ENCODE results near the gene VWCE.

VWCE gene

GRCh38 chr11:61294717-61295595, at the start of gene VWCE:
TSS of gene VWCE (minus strand) at chr11:61295316. CDS start at chr11:61295037, 279 bp downstream.
- no peak for DNase-seq (ENCODE audit: low read depth)

GRCh38 chr11:61343792-61344745, 49.0 kb upstream of the VWCE start:
- DNase-seq (ENCODE audit: low read depth): no peak

GRCh38 chr11:61342207-61342803, 47.2 kb upstream of the VWCE start:
- no peak for DNase-seq (ENCODE audit: low read depth)

DNA sequence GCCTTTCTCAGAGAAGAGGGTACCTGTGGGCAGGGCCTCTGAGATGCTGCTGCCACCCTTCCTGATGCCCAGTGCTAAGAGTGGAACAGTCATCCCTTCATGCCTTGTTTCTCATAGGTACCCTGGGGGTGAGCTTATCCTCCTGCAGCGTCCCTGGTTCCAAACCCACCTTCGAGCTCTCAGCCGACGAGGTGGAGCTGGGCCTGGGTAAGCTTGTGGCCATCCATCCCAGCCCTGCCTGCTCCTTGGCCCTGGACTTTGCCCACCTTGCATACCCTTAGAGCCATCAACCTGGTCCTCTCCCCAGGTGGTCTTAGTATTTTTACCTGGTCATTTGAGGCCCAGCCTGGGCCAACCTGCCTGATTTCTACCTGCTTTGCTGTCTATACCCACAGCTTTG, 46.6 kb upstream of the VWCE start:
- no peak for DNase-seq (ENCODE audit: low read depth)

DNA sequence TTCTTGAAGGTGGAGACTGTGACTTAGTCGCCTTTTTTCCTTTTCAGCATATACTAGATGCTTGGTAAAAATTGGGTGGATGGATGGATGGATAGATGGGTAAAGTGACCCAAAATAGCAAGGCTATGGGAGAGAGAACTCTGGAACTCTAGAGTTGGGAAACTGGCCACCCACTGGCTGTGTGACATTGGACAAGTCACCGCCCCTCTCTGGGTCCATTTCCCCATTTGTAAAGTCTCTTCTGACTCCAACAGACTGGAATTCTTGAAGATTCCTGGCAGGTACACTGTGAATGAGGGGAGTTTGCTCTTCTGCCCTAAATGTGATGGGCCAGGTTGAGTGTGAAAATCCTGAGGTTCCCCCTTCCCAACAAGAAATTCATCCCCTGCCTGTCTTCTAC, 45.9 kb upstream of the VWCE start:
- DNase-seq (ENCODE audit: low read depth): no peak

- DNase-seq (ENCODE audit: low read depth): no peak
Observed at GRCh38 chr11:61339490-61339878, 44.4 kb upstream of the VWCE start.

DNA sequence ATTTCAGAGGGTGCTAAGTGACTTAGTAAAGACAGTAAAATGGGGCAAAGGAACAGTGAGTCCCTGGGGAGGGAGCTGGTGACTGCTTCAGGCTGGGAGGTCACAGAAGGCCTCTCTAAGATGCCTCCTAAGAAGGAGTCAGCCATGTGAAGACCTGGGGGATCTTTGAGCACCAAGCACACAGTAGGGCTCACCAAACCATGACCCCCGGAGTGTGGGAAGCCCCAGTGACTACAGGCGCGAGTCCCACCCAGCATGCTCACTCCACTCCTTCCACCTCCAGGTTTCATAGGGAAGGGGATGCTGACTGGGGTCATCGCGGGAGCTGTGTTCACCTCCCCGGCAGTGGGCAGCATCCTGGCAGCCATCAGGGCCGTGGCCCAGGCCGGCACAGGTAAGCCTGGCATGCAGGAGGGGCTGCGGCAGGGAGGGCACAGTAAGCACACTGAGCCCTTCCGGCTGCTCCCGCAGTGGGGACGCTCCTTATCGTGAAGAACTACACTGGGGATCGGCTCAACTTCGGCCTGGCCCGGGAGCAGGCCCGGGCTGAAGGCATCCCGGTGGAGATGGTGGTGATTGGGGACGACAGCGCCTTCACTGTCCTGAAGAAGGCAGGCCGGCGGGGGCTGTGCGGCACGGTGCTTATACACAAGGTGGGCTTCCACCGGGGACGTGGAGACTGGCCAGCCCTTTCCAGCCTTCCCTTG, 43.8 kb upstream of the VWCE start:
- DNase-seq (ENCODE audit: low read depth): no peak

- no peak for DNase-seq (ENCODE audit: low read depth)
Observed at GRCh38 chr11:61337706-61338470, 42.8 kb upstream of the VWCE start.

DNA sequence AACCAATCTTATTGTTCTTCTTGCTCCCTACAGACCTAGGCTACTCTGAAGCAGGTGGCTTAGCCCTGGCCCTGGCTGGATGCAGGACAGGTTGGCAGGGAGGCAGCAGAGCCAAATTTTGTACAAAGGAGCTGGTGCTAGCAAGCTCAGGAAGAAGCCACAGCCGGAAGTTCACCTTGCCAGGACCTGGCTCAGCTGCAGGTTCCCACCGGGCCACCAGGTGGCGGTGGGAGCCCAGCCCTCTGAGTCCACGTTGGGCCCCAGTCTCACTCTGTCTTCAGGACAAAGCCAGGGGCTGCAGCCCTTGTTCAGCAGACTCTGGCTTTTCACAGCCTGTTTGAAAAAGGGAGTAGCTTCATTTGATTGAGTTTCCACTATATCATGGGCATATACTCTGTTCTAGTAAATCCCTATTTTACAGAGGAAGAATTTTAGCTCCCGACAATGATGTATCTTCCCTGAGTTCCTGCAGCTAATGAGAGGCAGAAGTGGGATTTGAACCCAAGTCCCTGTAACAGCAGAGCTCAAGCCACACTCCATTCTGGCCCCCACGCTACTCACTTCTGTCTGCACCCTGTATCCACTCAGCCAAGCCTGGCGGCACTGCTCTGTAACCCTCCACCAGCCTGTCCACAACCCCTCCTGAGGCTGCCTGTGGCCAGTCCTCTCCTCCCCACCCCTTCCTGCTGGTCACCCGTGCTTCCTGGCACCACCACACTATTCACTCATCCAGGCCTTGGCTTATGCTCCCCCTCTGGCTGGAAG, 41.2 kb upstream of the VWCE start:
- peak; percentile 37 for DNase-seq (ENCODE audit: low read depth)

DNA sequence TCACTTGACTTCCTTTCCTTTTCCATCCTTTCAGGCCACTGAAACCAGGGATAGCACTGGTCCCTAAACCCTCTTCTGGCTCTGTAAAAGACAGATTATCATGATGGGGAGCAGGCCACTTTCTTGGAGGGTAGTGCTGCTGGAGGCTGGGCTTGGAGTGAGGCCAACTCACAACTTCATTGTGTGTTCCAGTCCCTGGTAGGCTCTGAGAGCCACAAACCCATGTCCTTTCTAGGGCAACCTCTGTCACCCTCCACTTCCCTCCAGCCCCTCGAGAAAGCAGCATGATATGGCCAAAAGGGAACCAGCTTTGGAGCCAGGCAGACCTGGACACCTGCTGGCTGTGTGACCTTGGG, 40.2 kb upstream of the VWCE start:
- no peak for DNase-seq (ENCODE audit: low read depth)

- no peak for DNase-seq (ENCODE audit: low read depth)
Observed at GRCh38 chr11:61334434-61335354, 39.6 kb upstream of the VWCE start.

- DNase-seq (ENCODE audit: low read depth): no peak
Observed at GRCh38 chr11:61333550-61334433, 38.7 kb upstream of the VWCE start.

DNA sequence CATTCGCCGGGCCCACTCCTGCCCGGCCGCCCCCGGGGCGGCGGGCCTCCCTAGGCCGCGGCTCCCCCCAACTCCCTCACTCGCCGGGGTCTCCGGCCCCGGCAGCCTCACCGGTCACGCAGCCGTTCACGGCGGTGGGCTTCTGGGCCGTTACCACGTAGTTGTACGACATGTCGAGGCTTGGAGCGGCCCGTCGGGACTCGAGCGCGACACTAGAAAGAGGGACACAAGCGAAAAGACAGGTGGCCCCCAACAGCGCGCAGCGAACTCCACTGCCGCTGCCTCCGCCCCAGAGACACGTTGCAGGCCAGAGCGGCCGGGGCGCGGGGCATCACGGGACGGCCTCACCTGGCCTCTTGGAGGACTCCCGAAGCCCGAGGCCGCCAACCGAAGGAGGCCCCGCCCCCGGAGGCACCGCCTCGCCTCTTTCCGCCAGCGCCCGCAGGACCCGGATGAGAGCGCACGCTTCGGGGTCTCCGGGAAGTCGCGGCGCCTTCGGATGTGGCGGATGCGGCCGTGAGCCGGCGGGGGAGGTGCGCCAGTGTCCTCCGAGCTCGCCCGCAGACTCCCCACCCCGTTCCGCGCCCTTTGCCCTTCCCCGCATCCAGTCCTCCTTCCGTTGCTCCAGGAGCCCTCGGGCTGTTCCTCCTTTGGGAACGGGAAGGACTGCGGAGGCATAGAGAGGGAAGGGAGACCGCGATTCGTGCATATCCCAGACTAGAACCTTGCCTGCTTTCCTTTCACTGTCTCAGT, 37.9 kb upstream of the VWCE start, which contains the start of the genes DDB1 and TKFC:
DDB1 (minus strand) TSS at position 309 of the 753 bp plus-strand sequence; CDS start at position 172, 137 bp downstream.
TKFC (plus strand) TSS at position 432 of the 753 bp plus-strand sequence. CDS start 1,501 bp downstream, outside the sequence.
- peak; percentile 74 for DNase-seq (ENCODE audit: low read depth)

- DNase-seq (ENCODE audit: low read depth): no peak
Observed at GRCh38 chr11:61332281-61332796, 37.2 kb upstream of the VWCE start.

DNA sequence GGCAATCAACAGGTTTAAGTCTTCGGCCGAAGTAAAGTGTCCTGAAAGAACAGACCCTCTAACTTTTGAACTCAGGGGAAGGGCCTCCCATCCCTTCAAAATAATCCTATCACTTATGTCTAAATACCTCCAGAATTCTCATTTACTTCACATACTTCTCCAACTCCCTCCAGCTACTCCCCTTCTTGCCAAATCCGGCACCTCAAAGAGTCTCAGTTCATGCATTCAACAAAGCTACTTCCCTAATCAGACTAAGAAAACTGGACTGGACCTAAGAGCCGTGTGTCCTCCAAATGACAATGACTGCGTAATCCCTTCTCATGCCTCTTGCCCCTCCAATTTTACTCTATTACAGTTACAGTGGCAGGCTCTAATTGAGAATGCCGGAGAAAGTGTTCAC, 36.5 kb upstream of the VWCE start:
- DNase-seq (ENCODE audit: low read depth): no peak

- DNase-seq (ENCODE audit: low read depth): no peak
Observed at GRCh38 chr11:61329871-61330270, 34.8 kb upstream of the VWCE start.

- no peak for DNase-seq (ENCODE audit: low read depth)
Observed at GRCh38 chr11:61328351-61328750, 33.2 kb upstream of the VWCE start.
